ENCODE data around the gene RHOD.

The RHOD gene

DNA sequence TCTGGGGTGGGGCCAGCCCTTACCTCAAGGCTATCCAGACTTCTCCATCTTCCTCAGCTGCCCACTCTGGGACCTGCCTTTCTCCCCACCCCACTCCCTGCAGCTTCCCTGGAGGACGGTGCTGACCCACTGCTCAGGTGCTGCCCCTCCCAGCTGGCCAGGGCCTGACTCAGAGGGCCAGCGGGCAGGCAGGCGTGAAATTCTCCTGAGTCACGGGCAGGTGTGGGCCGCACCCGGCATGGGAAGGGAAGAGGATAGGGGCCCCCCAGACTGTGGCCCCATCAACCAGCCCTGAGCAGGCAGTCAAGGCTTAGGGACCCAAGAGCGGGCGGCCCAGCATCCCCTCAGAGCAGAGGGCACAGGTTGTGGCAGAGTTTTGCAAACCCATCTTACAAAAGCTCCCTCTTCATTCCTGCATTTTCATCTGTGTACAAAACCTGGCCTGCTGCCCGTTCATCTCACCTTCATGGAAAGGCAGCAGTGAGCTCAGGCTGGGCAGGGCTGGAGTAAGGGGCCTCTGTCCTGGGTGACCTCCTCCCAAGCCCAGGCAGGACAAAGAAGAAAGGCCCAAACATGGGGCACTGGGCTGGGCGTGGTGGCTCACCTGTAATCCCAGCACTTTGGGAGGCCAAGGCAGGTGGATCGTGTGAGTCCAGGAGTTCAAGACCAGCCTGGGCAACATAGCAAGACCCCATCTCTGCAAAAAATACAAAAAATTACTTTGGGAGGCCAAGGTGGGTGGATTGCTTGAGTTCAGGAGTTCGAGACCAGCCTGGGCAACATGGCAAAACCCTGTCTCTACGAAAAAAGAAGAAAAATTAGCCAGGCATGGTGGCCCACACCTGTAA is 6.1 kb downstream of the RHOD start:
- no peak for DNase-seq

DNA sequence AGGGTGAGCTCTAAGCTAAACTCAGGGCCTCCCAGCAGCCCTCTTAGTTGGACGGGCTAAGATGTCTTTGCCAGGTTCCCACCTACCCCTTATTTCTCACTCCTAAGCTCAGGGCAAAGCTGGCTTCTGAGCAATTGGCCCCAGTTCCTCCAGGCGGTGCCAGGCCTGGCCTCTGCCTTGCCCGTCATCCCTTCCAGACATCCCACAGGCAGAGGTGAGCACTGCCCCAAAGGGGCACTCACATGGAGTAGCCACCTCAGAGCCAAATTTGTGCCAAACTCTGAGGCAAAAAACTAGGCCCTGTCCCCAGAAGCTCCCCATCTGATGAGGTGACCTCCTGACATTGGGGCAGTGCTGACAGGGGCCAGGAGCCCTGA is 9.7 kb downstream of the RHOD start:
- DNase-seq = no peak

DNA sequence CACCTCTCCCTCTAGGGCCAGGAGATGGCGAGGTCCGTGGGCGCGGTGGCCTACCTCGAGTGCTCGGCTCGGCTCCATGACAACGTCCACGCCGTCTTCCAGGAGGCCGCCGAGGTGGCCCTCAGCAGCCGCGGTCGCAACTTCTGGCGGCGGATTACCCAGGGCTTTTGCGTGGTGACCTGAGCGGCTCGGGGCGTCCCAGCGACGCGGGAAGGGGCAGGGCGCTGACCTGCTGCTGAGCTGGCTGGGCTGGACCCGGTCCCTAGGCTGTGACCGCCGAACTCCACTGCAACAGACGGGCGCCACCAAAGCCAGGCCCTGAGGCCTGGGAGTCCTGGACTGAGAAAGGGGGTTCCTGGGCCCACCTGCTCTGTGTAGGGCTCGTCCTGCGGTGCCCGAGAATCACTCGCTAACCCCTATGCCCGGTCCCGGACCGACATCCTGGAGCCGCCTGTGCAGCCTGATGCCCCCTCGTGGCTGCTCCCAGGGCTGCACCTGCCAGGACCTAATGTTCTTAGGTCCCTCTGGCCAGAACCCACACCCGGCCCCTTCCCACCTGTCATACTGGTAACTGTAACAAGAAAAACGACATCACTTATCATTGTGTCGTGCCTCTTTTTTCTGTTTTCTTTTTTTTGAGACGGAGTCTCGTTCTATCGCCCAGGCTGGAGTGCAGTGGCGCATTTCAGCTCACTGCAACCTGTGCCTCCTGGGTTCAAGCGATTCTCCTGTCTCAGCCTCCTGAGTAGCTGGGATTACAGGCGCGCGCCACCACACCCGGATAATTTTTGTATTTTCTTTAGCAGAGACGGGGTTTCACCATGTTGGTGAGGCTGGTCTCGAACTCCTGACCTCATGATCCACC is 15.0 kb downstream of the RHOD start:
- peak; percentile 50 for DNase-seq

DNA sequence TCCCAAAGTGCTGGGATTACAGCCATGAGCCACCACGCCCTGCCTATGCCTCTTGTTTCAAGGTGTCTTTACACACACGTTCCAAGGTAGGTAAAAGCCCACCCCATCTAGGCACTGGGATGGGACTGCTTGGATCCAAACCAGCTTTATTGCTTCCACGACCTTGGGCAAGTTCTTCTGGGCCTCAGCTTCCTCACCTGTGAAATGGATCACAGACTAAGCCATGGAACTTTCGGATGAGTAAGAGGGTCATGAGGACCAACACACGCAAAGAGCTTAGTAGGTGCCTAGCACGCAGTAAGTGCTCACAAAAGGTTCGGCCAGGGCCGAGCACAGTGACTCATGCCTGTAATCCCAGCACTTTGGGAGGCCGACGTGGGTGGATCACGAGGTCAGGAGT is 15.6 kb downstream of the RHOD start:
- no peak for DNase-seq

DNA sequence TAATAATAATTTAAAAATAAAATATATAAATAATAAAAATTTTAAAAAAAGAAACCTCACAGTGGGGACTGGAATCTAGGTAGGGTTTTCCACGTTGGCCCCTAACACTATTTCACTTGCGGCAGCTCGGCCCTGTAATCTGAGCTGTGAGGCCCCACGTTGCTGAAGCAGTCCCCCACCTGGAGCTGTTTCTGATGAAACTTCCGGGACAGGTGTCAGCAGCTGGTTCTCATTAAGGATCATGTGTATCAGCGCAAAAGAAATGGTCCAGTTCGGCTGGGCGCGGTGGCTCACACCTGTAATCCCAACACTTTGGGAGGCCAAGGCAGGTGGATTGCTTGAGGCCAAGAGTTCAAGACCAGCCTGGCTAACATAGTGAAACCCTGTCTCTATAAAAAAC is 17.3 kb downstream of the RHOD start:
- no peak for DNase-seq

DNA sequence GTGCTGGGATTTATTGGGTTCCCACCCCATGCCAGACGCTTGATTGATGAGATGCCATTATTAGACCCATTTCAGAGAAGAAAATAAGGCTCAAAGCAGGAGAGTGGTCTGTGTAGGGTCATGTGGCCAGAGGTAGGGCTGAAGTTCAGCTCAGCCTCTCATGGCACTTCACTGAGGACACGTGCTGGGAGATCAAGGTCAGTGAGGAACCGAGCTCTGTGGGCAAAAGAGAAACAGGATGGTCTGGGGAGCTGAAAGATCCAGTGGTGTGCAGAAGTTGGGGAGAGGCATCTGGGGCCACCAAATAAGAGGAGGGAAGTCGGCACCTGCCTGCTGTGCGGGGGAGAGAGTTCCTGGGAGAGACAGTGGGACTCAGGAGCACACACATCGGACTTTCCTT is 19.6 kb downstream of the RHOD start:
- DNase-seq = no peak

DNA sequence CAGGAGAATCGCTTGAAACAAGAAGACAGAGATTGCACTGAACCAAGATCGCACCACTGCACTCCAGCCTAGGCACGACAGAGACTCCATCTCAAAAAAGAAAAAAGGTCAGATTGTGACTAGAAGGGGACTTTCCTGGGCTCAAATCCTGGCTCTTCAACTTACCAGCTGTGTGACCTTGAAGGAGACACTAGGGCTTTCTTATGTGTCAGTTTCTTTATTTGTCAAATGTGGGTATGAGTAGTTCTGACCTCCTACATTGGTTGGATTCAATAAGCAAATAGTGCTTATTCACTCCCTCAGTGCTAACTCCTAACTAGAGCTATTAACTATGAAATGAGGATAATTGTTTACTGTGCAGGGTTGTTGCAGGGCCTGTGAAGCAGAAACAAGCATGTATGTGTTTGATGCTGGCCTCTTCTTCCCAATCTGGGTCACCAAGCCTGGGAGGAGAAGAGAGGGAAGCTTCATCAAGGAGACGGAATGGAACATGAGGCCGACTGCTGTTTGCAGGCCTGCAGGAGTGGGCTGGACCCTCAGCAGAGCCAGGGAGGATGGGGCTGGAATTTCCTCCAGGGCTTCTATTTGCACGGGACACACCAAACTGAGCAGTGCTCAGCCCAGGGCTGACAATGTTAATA is 22.5 kb downstream of the RHOD start:
- DNase-seq = no peak

DNA sequence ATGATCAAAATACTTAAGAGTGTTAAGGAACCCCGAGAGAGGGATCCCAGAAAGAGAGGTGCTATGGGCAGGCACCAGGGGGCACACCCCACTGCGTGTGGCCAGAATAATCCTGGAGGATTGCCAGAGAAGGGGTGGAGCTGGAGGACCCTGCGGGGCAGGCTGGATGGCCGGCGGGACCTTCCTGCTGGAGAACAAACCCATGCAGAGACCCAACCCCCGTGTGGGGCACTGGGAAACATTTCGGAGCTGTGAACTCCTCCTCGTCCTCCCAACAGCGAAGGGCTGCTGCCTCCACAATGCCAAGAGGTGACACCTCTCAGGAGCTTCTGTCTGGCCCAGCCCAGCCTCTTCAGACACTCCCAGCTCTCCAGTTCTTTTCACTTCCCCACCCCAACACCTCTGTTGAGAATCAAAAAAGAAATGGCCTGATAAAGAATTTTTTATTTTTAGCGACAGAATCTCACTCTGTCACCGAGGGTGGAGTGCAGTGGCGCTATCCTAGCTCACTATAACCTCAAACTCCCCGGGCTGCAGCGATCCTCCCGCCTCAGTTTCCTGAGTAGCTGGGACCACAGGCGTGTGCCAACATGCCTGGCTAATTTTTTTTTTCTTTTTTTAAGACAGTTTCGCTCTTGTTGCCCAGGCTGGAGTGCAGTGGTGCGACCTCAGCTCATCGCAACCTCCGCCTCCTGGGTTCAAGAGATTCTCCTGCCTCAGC is 25.6 kb downstream of the RHOD start:
- no peak for DNase-seq

DNA sequence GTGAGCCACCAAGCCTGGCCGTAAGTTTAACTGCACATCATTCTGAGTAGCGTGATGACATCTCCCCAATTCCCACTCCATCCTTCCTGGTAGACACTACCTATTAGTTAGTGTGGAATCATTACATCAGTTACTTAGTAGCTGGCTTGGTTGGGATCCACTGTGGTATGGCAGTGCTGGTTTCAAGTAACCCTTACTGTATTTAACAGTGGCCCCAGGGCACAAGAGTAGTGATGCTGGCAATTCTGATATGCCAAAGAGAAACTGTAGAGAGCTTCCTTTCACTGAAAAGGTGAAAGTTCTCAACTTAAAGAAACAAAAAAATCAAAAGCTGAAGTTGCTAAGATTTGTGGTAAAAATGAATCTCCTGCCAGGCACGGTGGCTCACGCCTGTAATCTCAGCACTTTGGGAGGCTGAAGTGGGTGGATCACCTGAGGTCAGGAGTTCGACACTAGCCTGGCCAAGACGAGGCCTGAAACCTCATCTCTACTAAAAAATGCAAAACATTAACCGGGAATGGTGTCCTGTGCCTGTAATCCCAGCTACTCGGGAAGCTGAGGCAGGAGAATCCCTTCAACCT is 27.2 kb downstream of the RHOD start:
- DNase-seq = no peak

DNA sequence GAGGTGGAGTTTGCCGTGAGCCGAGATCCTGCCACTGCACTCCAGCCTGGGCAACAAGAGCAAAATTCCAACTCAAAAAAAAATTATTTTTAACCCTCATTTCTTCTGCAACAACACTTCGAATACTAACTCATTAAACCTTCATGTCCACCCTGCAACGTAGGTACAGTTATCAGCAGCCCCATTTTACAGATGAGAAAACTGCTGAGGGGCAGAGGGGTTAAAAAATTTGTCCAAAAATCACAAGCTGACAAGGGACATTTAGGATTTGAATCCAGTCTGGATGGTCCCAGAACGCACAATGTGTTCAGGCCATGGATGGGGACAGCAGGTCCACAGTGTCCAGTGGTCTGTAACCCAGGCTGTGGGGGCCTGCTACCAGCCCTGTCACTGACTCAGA is 29.0 kb downstream of the RHOD start:
- no peak for DNase-seq

DNA sequence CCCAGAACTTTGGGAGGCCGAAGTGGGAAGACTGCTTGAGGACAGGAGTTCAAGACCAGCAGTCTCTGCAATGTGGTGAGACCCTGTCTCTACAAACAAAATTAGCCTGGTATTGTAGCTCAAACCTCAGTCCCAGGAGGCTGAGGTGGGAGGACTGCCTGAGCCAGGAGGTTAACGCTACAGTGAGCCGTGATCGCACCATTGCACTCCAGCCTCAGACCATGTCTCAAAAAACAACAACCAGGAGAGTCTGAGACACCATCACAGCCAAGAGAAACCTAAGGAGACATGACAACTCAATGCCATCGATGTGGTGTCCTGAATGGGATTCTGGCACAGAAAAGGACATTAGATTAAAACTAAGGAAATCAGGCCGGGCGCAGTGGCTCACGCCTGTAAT is 34.1 kb downstream of the RHOD start:
- no peak for DNase-seq

DNA sequence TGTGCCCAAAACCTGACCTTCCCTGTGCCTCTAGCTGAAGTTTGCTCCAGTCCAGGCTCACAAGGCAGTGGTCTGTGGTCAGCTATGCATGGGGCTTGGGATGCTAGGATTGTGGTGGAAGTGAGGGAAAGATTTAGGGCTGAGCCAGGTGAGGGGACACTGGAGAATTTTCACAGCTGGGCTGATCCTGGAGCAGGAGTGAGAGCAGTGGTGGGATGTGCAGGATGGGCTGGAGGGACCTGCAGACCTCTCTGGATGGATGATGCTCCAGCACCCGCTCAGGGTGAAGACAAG is 38.5 kb downstream of the RHOD start:
- DNase-seq = no peak

DNA sequence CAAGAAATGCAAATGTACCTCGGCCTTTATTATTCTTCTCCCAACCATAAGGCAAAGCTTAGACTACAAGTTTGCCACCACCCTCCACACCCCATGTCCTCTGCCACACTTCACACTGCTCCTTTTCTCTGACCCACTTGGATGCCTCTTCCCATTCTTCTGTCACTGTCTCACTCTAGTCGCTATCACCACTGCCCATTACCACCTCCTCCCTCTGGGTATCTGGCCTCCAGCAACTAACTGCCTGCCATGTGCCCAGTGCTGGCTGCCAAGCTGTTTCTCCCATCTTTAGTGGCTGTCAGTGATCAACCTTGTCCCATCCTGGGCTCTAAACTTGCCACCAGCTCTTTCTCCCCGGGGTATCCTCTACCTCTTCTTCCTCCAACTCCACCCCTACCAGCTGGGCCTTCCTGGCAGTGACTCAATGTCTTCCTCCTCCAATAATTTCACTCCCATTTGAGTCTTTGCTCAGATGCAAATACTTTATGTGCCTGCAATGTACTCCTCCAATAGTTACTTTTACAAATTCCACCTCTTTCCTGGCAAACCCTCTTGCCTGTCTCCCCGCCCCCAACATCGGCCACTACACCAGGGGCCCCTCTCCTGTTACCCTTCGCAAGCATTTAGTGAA is 42.3 kb downstream of the RHOD start:
- DNase-seq = no peak

DNA sequence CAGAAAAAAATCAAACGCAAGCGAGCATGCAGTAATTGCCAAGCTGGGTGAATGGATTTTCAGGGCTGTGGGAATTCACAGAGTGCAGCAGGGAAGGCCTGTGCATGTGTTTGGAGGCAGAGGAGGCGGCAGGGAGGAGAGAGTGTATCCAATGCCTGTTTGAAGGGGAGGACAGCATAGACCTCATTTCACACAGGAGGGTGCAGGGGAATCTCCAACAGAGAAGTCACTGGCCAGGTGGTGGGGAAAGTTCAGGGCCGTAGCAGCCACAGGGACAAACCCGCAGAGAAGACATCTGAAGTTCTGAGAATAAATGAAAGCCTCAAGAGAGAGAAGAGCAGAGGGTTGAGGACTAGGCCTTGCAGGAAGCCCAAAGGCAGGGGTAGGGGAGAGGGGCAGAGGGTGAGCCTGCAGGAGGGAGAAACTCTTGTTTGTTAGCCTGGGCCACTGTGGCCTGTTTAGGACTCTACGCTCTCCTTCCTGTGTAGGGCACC is 43.2 kb downstream of the RHOD start:
- no peak for DNase-seq

DNA sequence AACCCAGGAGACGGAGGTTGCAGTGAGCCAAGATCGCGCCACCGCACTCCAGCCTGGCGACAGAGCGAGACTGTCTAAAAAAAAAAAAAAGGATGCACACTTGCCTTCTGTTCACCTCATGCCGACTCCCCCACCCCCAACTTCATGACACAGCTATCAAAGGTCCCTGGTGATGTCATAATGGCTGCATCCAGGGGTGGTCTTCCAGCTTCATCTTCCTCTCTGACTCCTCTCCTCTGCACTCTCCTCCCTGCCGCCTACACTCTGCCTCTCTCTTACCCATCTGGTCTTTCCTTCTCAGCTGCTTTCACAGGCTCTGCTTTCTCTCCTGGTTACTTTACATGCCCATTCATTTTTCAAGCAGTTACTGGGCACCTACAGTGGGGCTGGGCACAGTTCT is 46.0 kb downstream of the RHOD start:
- no peak for DNase-seq

DNA sequence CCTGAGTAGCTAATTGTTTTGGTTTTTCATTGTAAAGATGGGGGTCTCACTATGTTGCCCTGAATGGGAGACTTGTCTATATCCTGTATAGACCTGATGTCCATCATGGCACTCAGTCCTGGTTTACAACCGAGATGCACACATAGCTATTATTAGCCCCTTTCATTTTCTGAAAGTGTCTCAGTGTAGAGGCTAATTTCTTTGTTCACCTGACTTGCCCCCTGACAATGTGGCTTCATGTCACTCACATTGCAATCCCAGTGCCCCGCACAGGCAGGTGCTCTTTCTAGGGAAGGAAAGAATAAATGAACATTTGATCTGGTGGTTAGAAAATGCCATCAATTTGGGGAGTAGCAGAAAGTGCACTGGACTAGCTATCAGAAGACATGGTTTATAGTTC is 49.3 kb downstream of the RHOD start:
- no peak for DNase-seq

DNA sequence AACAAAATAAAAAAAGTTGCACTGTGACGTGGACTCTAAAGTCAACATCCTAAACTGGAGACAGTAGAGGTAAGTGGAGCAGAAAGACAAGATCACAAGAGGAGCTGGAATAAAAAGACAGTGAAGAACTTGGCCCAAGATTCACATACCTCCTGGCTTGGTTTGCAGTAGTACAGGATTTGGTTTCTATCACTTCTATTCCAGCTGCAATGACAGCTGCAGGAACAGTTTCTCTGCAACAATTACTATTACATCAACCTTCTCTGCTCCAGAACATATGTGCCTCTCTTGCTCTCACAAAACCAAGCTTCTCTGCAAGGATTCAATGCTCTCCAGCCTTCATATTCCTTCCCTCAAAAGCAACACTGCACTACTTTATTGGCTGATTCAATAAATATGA is 54.6 kb downstream of the RHOD start:
- DNase-seq = peak; percentile 39

DNA sequence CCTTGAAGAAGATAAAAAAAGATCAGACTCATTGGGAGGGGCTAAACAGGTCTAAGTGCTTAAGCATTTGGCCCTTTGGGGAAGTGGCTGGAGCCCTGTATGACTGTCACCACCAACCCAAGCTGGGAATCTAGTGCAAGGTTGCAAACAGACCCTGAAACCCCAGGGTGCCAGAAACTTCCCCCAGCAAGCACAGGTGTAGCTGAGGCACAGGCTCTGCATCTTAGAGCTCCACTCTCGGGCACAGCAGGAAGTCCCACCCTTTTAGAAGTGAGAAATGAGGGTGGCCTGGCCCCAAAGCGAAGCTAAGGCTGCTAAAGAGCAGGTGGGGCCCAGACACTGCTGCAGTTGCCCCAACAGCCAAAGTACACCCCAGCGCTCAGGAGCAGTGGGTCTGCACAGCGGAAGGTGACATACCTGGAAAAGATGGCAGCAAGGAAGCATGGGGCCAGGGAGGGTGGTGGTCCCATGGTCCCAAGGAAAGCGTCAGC is 56.6 kb downstream of the RHOD start:
- DNase-seq = no peak

DNA sequence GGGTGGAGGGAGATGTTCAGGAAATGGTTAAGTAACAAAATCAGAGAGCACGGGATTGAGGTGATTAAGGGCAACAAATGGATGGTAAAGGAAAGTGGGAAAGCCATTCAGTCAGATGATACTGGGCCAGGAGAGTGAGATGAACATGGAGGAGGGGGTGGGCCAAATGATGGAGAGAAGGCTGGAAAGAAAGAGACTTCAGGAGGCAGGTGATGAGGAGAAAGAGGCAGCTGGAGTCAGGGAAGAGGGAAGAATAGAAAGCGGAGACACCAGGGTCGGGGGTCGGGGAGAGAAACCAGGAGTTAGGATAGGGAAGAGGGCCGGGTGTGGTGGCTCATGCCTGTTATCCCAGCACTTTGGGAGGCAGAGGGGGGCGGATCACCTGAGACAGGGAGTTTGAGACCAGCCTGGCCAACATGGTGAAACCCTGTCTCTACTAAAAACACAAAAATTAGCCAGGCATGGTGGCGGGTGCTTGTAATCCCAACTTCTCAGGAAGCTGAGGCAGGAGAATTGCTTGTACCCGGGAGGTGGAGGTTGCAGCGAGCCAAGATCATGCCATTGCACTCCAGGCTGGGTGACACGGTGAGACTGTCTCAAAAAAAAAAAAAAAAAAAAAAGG is 57.7 kb downstream of the RHOD start:
- DNase-seq = no peak

DNA sequence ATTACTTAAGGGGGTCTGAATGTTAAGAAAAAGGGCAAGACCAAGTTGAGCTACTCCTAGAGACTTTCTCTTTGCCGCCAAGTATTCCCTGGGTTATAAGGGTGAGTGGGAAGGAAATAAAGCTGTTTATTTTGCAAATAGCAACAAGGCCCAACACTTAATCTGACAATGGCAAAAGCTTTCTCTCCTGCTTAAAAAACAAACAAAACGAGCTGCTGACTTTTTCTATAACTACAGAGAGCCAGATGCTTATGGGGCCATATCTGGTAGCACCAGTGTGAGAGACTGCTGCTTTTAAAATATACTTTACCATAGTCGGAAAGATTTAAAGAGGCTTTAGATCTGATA is 60.1 kb downstream of the RHOD start:
- no peak for DNase-seq

DNA sequence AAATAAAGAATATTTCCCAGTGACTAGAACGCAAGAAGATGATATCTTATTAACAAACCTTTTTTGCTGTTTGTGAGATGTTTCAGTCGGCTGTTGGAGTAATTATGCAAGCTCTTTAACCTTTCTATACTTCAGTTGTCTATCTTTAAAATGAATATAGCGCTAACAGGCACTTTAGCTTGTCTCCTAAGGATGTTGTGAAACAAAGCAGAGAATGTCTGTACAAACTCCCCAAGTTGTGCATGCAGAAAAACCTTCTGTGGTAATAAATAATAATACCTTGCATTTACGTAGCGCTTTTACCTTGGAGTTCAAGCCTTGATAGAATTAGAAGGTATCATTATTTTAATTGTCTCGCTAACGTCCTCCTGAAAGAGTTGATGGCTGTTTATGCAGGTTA is 60.5 kb downstream of the RHOD start:
- no peak for DNase-seq

DNA sequence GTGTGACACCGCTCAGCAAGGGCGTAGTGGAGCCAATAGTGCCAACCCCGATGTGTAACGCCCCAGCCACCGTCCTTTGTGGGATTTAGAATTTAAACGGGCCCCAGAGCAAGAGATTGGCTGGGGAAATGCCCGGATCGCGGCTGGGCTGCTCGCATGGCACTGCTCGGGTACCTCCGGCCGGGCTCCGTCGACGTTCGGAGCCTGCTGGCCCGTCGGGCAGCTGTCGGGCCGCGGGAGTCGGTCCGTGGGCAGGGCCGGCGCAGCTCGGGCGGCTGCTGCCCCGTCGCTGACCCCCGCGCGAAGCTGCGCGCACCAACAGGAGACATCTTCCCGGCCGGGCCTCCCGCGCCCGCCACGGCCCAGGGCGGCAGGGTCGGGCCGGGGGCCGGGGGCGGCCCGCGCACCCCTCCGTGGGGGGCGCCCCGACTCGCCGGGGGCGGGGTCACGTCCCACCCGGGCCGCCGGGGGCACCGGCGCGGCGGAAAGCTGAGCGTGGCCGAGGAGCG is 61.1 kb downstream of the RHOD start:
- no peak for DNase-seq
